Activated T-cell treated with anti-CD3 and anti-CD28 coated beads for 24 hours (primary cell): ENCODE measurements around the gene SLC2A9.

ENCODE experiments used
- DNase-seq: peaks from one replicate; pipeline ENCODE4 v3.0.0-alpha.2; 2020; ENCODE audit warnings: low read depth

SLC2A9 gene

DNA sequence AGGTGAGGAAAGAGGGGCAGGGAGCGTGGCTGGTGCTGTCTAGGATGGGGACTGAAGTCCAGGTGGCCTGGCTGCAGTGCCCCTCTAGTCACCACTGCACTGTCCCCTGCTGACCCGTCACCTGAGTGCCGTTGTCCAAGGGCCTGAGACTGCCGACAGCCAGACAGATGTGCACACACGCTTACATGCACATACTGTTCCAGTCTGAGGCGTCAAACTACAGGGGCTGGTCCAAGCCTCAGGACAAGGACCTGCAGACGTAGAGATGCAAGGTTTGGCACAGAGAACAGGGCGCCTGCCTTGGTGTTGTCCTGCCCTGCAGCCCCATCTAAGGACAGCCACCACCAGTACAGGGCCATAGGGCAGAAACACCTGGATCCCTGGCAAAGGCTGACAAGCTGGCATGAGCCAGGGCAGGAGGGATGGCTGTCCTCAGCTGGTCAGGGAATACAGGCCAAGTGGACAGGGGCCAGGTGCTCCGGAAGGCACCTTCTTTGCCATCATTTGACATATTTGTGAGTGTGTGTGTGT lies 1.7 kb downstream of the SLC2A9 start:
- no peak for DNase-seq

DNA sequence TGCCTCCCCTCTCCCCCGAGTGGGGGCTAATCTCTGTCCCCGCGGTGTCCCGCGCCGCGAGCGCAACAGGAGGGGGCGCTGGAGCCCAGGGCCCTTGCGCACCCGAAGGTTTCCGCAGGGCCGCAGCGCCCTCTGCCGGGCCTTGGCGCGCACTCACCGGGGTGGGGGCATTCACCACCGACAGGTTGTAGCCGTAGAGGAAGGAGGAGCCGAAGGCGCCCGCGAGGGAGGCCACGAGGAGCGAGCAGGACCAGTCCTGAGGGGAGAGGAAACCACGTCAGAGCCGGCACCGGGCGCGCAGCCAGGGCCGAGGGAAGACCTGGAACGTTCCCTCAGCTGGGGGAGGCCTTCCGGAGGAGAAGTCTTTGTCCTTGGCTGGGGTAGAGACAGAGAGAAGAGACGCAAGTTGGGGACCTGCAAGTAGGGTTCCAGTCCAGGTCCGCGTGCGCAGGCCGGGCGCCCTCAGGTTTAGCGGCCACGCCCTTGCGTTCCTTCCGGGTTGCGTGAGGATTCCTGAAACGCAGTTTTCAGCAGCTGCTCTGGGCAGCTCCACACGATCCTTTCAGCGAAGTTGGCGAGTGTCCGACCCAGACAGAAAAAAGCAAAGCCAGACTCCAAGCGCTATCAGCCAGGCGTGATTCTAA lies 2.4 kb downstream of the SLC2A9 start:
- DNase-seq: peak; percentile 83

DNA sequence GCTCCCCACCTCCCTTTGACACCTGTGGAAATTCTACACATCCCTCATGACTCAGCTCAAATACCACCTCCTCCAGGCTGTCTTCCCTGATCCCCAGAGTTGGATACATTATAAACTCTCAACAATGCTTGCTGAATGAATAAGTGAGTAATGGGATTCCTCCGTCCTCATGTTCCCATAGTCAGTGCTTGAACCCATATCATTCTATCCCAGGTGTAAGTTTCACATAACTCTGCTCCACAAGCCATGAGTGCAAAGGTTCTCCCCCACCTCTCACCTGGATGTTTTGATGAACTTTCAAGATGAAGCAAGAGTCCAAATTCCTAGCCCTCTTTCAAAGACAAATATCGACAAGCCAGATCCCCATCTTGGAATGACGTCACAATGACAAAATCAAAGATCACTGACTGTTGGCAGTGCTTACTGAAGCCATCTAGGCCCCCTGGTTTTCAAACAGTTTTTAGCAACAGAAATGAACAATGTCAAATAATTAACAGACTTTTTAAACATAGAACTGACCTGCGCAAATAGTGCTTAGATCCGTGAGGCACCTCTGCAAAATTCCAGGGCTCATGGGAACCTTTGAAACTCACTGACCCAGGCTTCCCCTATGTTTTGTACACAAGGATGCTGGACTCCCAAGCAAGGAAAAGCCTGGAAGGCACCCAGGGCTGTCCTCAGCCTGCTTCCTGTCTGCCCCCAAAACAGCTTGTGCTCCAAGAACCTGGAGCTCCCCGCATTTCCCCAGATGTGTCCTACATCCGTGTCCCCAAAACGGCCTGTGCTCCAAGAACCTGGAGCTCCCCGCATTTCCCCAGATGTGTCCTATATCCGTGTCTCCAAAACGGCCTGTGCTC lies 4.0 kb downstream of the SLC2A9 start:
- DNase-seq: no peak

DNA sequence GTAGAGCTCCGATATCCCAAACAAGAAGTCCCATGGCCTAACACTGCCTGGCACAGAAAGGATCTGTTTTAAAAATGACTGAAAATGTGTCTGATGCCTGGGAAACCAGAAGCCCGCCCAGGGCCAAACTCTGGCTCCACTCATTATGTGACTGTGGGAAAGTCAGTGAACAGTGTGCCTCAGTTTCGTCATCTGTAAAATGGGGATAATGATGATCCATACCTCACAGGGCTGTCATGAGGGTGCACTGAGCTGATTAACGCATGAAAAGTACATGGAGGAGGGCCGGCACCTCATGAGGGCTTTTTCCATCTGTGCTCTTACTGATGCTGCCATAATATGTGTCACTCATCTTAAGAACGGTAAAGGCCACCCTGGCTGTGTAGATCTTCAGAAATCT lies 5.1 kb downstream of the SLC2A9 start:
- no peak for DNase-seq

DNA sequence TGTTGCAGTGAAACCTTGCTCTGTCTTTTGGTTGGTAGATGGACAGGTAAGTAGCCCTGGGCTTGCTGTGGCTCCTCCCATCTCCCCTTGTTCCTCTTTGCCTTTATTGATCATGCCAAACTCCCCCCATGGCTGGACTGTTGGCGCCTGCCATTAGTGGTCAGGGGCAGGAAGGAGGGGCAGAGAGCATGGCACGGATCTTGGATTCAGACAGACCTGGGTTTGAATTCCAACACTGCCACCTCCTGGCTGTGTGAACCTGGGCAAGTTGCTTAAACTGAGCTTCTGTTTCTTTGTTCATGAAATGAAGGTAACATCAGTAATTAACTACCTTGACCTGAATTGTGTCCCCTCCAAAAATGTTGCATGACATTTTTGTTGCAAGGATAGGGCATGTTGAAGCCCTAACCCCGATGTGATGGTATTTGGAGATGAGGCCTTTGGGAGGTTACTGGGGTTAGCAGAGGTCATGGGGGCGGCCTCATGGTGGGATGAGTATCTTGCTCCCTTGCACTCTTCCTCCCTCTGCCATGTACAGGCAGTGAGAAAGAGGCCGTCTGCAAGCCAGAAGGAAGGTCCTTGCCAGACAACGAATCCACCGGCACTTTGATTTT lies 6.0 kb downstream of the SLC2A9 start:
- DNase-seq: no peak

DNA sequence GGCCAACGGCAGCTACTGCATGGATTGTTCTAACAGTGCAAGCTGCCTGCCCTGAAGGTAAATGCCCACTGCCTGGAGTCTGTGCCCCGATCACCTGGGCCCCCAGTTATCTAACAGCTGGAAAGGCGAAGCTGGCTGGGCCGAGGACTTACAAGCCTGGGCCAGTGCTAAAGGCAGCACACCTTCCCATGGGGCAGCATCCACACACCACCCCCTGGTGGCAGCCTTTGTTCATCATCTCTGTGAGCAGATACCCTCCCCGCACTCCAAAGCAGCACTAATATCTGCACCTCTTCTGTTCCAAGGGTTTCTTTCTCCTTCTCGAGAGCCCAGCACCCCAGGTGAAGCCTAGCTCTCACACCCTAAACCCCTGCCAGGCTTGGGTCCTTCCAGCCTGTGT lies 7.6 kb downstream of the SLC2A9 start:
- DNase-seq: peak; percentile 4

DNA sequence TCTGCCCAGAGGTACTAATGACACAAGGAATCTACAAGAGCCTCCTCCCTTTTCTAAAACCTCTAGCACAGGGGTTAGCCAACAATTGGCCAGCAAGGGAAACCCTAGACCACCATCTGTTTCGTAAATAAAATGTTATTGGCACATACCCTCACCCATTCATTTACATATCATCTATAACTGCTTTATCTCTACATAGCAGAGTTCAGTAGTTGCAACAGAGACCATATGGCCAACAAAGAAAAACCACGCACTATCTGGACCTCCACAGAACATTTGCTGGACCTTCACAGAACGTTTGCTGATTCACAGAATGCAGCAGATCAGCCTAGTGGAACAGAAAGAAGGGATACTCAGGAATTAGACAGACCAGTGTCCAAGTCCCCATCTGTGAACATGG lies 9.4 kb downstream of the SLC2A9 start:
- DNase-seq: no peak

DNA sequence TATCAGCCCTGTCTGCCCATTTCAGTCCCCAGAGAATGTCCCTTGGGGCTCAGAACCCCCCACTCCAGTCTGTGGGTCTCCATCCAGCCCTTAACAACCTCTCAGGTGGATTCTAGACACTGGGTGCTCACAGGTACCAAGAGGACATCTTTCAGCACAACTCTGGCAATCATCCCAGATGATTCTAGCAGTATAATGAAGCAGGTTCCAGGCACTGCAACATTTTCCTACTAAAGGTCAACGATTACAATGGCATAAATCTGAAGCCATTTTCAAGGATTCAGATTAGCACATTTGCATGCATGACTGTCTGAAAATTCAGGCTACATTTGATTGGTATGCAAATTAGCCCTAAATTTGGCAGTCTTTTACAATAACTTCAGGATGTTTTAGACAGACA lies 10.0 kb downstream of the SLC2A9 start:
- no peak for DNase-seq

DNA sequence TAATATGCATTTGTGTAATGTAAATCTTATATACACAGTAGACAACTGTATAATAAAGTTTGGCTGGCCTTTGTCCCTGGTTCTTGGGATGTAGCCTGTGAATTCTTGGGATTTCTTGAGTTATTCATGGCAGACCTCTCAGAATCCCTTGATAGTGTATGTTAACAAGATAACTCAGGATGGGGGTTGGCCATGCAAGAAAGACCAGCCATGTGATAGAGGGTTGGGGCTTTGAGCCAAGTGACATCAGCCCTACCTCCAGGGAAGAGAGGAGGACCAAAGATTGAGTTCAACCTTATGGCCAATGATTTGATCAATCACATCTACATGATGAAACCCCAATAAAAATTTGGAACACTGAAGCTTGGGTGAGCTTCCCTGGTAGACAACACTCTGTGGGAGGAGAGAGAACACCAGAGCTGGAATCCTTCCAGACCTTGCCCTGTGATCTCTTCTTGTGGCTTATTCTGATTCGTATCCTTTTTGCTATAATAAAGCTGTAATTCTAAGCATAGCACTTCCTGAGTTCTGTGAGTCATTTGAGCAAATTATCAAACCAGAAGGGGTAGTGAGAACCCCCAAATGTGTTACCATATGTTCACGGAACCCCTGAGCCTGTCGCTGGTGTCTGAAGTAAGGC lies 11.3 kb downstream of the SLC2A9 start:
- no peak for DNase-seq

DNA sequence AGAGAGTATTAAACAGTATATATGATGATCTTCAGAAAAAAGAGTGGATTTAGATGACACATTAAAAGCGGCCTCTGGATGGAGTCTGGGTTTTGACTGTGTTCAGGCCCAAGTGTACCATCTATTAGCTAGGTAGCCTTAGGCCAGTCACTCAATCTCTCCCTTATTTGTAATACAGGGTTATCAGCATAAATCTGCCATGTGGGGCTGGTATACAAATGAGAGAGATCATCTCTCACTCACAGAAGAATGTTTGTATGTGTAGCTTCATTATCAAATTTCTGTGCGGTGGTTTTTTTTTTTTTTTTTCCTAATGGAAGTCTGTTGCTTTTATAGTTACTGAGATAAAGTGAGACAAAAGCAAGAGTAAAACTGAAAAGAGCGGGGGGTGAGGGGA lies 12.7 kb downstream of the SLC2A9 start:
- DNase-seq: no peak

DNA sequence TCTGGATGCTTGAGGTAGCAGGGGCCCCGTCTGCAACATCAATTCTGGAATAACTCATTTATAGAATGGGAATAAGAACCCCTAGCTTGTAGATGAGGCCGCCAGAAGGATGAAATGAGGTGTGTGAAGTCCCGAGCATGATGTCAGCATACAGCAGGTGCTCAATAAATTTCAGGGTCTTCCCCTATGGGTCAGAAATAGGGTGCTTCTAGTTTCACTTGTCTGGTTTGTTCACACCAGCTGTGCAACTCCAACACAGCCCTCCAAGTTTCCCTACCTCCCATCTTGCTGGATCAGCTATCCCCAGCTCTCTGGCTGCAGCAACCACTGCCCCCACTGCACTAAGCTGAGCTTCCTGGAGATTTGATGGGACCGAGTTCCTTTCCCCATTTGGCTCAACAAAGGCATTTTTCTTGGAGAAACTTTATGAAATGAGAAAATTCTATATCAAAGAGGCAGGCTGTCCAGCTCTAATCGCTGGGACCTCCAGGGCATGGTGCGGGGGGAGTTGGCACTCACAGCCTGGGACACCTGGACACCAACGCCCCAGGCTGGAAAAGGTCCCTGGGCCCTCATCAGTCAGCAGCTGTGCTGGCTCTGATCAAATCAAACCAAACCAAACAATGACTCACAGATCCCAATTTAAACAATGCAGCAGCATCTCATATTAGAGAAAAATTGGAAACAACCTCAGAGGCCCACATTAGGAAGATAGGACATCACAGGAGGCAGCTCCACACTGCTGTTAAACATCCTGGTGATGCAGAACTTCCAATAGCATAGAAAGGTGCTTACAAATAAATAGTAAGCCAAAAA lies 13.3 kb downstream of the SLC2A9 start:
- no peak for DNase-seq

DNA sequence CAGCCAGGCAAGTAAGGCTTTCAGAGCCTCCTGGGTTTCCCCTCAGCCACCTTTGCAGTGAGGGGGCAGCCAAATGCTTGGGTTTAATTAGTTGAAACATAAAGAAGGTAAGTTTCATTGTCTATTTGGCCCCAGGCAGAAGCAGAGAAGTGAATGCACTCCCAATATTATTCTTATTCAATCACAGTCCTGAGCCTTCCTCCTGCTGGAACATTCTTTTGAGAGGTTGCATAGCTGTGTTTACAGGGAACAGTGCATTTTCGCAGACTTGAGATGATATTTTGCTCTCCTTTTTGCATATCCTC lies 13.9 kb downstream of the SLC2A9 start:
- DNase-seq: no peak

DNA sequence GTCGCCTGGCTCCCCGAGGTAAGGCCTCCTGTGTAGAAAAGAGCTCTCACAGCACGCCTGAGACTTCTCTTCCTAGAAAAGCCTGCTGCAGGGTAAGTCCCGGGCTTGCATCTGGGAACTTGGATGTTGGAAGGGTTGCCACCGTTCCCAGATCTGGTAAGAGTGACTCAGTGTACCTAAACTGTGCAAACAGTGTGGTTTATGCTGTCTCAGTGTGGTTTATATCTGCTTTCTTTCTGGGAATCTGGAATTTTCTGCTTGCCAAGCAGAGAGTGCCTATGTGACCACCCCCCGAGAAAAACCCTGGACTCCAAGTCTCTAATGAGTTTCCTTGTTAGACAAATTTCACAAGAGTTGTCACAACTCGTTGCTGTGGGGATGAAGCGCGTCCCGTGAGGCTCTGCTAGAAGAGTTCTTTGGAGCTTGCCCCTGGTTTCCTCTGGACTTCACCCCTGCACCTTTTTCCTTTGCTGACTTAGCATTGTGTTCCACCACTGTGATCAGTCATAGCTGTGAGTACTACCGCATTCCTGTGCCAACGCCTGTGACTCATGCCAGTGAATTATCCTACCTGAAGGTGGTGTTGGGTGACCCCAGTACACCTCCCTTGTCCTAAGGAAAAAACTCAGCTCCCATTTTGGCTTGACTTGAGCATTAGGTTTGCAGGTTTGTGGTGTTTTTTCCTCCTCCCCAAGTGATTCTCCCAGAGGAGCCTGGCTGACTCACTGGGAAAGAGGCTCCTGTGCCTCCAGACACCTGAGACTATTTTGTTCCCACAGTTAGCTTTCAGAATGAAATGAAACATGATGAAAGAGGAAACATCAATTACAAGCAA lies 14.5 kb downstream of the SLC2A9 start:
- no peak for DNase-seq

DNA sequence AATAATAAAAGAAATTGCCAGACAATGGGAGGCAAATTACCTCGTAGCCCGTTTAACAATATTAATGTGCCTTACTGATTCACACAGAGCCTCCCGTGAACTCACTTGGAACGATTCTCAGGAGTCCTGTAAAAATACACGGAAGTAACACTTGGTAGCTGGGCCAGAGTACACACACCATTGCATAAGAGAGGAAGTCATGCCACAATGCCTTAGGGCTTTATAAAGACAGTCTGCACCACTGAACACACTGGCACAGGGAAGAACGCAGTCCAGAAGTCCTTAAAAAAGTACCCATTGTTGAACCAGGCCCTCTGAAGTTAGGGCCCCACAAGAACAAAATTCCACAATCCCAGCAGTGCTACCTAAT lies 15.1 kb downstream of the SLC2A9 start:
- no peak for DNase-seq

DNA sequence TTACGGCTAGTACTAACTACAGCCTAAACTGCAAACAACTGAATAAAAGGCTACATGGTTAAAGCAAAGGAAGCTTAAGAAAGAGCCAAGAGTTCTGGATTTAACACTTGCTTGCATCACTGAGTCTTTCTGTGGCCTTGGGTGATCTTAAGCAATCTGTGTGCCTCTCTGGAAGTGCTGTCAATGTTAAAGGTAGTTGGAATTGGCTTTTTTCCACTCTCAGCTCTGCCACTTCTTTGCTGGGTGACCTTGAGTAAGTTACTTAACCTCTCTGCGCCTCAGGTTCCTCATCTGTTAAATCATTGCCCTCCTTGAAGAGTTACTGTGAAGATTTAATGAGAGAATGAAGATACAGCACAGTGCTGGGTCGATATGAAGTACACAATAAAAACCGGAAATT lies 15.7 kb downstream of the SLC2A9 start:
- DNase-seq: no peak

DNA sequence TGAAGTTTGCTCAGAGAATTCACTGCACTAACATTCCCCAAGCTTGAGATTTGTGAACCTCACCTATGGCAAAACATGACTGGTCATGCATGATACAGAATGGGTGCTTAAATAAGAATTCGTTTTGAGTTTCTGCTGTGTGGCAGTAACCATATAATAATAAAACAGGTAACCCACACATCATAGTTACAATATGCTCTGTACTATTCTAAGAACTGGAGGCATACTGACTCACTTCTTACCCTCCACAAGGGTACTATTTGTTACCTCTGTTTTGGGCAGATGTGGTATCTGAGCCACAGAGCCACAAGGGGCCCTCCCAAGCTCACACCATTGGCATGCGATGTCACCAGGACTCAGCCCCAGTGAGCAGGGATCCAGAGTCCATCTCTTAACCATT lies 17.6 kb downstream of the SLC2A9 start:
- no peak for DNase-seq

DNA sequence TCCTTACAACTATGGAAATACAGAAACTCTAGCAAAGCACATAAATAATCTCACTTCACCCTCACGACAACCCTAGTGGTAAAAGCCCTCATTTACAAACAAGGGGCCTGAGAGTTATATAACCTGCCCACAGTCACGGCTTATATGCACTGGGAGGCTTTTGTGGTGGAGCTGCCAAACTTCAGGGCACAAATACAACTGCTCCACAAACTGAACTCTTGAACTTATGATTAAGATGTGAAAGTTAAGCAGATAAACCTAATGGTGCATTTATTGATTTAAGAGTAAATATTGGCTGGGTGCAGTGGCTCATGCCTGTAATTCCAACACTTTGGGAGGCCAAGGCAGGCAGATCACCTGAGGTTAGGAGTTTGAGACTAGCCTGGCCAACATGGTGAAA lies 19.0 kb downstream of the SLC2A9 start:
- DNase-seq: no peak

DNA sequence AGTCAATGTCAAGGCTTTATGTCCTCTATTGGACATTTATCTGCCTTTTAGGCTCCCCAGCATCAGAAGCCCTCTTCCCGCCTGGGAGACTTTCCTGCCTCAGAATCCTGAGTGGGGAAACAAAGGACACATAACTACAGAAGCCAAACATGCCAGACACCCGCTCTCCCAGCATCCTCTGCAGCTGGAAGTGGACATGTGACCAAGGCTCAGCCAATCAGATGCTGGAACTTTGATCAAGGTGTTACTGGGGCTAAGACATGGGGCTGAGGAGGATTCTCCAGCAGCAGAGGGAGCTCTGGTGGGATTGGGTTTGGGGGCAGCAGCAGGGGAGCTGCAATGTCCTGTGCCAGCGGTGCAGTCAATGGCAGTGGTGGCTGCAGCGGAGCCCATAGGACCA lies 19.5 kb downstream of the SLC2A9 start:
- DNase-seq: no peak

DNA sequence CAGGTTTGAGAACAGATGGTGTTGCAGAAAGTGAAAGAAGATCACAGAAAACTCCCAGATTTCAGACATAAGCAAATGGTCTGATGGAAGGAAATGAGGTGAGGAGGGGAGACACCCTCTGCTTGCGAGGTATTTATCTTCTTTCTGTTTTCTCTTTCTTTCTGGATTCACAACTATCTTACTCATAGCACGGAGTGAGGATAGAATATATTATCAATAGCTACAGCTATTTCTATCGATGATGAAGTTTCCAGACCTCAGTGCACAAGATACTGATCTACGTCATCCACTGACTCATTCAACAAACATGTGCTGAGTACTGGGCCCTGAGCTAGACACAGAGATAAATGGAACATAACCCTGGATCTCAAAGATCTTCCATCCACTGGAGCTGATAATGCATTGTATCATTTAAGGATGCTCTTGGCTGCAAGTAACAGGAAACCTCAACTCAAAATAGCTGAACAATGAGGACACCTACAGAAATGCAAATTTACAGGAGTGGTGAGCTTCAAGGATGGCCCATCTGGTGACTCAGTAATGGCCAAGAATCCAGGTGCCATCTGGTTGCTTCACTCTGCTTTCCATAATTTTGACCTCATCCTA lies 21.2 kb downstream of the SLC2A9 start:
- no peak for DNase-seq

DNA sequence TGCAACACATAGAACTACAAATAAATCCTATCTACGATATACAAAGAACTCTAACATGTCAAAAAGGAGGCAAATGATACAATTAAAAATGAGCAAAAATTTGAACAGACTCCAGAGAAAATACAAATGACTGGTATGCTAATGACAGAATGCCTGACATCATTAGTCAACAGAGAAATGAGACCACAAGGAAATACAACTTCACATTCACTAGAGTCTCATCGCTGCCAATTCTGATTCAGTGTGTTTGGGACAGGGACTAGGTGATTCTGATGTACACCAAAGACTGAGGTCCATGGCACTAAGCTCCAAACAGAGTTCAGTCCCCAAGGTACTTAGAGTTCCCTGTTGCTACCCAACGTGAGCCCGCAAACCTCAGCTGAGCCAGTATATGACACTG lies 23.4 kb downstream of the SLC2A9 start:
- DNase-seq: no peak
